Smooth muscle cell of the brain vasculature (primary cell): ENCODE data around the gene SIX2.

Experiments used
- DNase-seq: peaks from one replicate; pipeline ENCODE4 v3.0.0-alpha.2; 2012; ENCODE audit warnings: low read depth, low spot score

Gene SIX2

GRCh38 chr2:45020439-45020838 is 11.2 kb upstream of the SIX2 start:
- no peak for DNase-seq

- DNase-seq: no peak
Observed at GRCh38 chr2:45018023-45018422, 8.8 kb upstream of the SIX2 start.

GRCh38 chr2:45014831-45015230 is 5.6 kb upstream of the SIX2 start:
- DNase-seq: no peak

GRCh38 chr2:45014016-45014702 is 4.9 kb upstream of the SIX2 start:
- DNase-seq: peak; percentile 40

- no peak for DNase-seq
Observed at GRCh38 chr2:45013229-45014015, 4.2 kb upstream of the SIX2 start.

- no peak for DNase-seq
Observed at GRCh38 chr2:45012733-45013132, 3.5 kb upstream of the SIX2 start.

DNA sequence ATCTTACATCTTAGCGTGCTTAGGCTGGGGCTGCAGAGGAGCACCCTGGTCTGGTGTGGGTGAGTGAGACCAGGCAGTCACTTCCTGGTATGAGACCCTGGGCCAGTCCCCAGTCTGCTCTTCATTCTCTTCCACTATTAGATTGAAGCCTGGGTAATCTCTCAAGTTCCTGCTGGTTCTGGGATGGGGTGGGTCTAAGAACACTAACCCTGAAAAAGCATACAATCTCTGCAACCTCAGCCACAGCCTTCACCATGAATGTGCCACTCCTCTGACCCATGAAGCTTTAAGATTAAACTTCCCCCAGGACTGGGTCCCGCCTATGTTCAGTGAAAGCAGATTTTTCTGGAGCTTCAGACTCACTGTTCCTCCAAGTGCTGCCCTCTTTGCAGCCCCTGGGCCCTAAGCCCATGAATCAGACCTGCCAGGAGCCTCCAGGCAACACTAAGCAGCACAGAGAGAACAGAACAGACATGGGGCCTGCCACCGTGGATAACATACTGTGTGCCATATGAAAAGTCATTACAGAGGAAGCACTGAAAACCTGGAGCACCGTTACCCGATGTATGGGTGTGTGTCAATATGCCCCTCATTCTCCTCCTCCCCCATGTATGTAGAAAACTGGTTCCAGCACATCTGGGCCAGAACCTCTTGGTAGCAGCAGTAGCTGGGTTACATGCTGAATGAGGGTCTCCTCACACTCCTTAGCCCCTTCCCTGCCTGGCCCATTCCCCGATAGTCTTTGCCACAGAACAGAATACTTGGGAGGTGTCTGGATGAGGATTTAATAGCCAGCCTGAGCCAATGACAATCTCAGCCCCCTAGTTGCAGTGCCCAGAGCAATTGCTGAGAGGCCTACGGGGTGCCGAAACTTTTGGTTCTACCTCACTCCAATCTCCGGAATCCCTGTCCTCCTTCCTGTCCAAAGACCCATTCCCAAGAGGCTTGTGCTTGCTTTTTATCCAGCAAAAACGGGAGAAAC is 2.7 kb upstream of the SIX2 start:
- no peak for DNase-seq

GRCh38 chr2:45011121-45011520 is 1.9 kb upstream of the SIX2 start:
- no peak for DNase-seq

- no peak for DNase-seq
Observed at GRCh38 chr2:45010702-45011012, 1.4 kb upstream of the SIX2 start.

DNA sequence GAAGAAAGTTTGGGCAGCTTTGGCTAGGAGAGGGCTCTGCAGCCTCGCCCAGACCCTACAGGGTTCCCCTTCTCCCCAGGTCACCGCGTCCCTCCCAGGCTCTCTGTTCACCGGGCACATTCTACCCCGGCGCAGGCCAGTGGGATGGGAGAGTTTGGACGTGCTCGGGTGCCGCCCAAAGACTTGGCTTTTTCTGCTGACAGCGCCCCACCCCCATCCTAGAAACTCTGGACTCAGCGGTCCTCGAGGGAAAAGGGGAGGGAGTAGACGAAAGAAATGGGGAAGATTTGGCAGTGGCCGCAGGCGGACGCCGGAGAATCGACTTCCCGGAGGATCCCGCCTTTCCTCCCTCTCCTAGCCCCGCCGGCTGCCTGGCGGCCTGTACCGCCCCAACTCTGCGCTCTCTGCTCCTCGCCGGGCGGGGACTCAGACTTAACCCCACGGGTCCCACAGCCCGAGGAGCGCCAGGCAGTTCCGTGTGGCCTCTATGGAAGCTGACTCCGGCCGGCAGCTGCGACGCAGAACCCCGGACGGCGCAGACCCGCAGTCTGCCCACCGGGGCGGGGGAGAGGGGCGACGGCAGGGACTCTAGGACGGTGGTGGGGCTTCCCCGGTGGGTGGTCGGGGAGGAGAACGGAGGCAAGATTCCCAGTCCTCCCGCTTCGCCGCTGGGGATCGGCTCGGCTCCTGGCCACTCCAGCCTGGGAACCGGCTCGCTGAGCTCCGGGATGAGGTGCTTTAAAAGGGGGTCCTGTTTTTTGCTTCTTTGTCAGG is 863 bp upstream of the SIX2 start:
- DNase-seq: peak; percentile 79

- no peak for DNase-seq
Observed at GRCh38 chr2:45008296-45009129, 739 bp downstream of the SIX2 start.

DNA sequence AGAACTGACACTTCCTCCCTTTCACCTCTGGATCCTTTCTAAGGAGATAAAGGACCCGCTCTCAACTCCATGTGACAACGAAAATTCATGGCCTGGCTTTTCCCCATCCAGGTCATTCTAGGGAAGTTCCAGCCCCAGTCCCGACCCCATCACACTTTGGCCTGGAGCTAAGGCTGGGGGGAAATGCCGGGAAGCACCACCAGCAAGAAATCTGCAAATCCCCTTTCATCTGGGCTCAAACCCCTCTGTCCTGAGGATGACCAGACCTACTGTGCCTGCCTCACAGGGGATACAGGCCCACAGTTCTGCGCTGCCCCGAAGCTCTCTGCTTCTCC is 1.3 kb downstream of the SIX2 start:
- no peak for DNase-seq

GRCh38 chr2:45006942-45007287 is 2.3 kb downstream of the SIX2 start:
- no peak for DNase-seq

DNA sequence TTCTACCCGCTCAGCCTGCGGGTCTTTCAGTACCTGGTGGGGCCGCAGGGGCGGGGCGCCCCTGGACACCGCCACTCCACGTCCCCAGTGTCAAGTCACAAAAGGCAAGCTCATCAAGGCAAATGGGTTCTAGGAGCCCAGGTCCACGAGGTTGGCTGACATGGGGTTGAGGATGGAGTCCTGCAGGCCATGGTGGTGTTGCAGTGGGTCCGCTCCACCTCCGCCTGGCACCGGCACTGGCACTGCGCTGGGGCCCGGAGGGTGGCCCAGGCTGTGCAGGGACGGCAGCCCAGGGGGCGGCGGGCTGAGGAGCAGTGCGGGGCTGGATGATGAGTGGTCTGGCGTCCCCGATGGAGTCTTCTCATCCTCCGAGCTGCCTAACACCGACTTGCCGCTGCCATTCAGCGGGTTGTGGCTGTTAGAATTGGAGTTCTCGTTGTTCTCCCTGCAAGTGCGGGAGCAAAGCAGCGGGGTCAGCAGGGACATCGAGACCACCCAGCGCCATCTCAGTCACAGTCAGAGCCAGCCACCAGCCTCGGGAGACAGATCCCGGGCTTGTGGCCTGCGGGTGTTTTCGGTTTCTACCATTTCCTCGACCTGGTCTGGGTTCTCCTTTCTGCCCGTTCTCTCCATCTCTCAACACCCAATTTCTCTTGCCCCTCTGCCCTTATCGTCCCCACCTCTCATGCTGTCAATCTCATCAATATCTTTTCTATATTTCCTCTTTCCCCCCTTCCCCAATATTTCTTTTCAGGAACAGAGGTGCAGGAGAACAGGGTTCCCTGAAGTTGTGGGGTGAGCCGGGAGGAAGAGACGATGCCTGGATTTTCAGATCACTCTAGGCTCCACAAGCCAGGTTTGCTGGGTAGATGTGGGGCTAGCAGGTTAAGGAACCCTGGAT is 3.0 kb downstream of the SIX2 start:
- no peak for DNase-seq

DNA sequence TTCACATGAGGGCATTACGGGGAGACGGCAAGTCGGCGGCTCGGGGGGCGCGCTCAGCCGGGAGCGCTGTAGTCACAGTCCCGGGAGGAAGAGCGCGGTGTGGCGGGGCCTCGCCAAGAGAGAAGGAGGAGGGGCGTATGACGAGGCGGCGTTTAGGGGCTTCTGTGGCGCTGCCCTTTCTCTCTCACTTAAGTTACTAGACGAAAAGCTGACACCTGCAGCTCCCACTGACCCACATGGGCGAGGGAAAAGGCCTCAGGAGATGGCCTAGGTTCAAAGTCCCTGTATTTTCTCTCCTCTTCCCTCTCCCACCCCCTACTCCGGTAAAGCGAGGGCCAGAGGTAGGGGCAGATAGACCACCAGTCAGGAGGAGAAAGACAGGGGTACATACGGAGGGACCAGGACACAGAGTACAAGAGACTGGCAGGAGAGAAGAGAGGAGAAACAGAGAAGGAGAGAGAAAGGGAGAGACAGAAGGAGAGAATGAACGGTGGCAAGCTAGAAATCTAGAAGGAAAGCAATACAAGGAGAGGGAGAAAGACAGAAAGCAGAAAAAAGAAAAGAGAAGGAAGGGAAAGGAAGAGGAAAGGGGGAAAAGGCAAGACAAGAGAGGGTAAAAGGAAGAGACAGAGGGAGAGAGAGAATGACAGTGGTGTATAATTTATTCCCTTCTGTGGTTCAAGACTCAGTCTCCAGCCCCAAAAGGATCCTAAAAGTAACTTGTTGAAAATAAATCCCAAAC is 3.8 kb downstream of the SIX2 start:
- no peak for DNase-seq

GRCh38 chr2:45004562-45005191 is 4.6 kb downstream of the SIX2 start:
- DNase-seq: no peak

GRCh38 chr2:45003579-45004551 is 5.4 kb downstream of the SIX2 start:
- no peak for DNase-seq
